CD14-positive monocyte (primary cell): Measurements from ENCODE around the gene TXNRD1. TPM values are rescaled to one million over a fixed set of nuclear protein-coding genes. Genes with fewer than 3 reads are reported as not detected.

Experiments
- DNase-seq, 3 donors: peaks; one replicate each; pipeline ENCODE4 v3.0.0-alpha.2; 2011 to 2022
- H2AFZ ChIP-seq: 2 replicates; pipeline ENCODE4 v1.6.0; 2012; ENCODE audit warnings: mild to moderate bottlenecking, low read depth, low read length, inconsistent platforms; ENCODE audit not compliant: insufficient read depth, poor library complexity, severe bottlenecking
- H3K27ac ChIP-seq, 2 donors: 1 replicate in 1 of 2; 2 replicates in 1 of 2; pipeline ENCODE4 v1.5.1; 2012 to 2013; ENCODE audit warnings: low read length in 2 of 2, control low read depth in 1 of 2, inconsistent platforms in 1 of 2, low read depth in 1 of 2, mild to moderate bottlenecking in 1 of 2
- H3K27me3 ChIP-seq, 2 donors: one replicate each; pipeline versions ENCODE4 v1.6.0 to v1.6.1; 2011 to 2013; ENCODE audit warnings: low read length in 2 of 2; ENCODE audit not compliant: control insufficient read depth in 2 of 2, insufficient read depth in 2 of 2
- H3K36me3 ChIP-seq, 2 donors: replicated peaks in 1 of 2; 1 replicate in 1 of 2; 2 replicates in 1 of 2; pipeline versions ENCODE4 v1.5.1 to v1.6.1; 2012 to 2013; ENCODE audit warnings: low read length in 2 of 2, control low read depth in 1 of 2, inconsistent platforms in 1 of 2, mild to moderate bottlenecking in 1 of 2; ENCODE audit not compliant: insufficient read depth in 2 of 2, control insufficient read depth in 1 of 2
- H3K4me1 ChIP-seq, 2 donors: 1 replicate in 1 of 2; 2 replicates in 1 of 2; pipeline versions ENCODE4 v1.5.1 to v1.6.1; 2012 to 2013; ENCODE audit warnings: low read length in 2 of 2, control low read depth in 1 of 2, inconsistent platforms in 1 of 2, mild to moderate bottlenecking in 1 of 2, moderate library complexity in 1 of 2; ENCODE audit not compliant: insufficient read depth in 2 of 2, control insufficient read depth in 1 of 2
- H3K4me2 ChIP-seq: replicated peaks from 2 replicates; pipeline ENCODE3; 2012; ENCODE audit warnings: low read length, moderate library complexity, mild to moderate bottlenecking; ENCODE audit not compliant: poor library complexity, severe bottlenecking; ENCODE audit errors: extremely low read depth
- H3K4me3 ChIP-seq, 3 experiments: fragments of 200-600 bp in 1 of 3; sonication (generic) in 1 of 3; replicated peaks in 1 of 3; 1 replicate in 2 of 3; 2 replicates in 1 of 3; pipeline ENCODE4 v1.5.1; 2011 to 2013; ENCODE audit warnings: low read length in 3 of 3, mild to moderate bottlenecking in 3 of 3, control low read depth in 2 of 3, low read depth in 2 of 3, inconsistent platforms in 1 of 3, moderate library complexity in 1 of 3
- H3K79me2 ChIP-seq: 2 replicates; pipeline ENCODE4 v1.6.0; 2012; ENCODE audit warnings: mild to moderate bottlenecking, control low read depth, inconsistent platforms, low read length, moderate library complexity; ENCODE audit not compliant: insufficient read depth
- H3K9ac ChIP-seq: 2 replicates; pipeline ENCODE4 v1.6.0; 2017; ENCODE audit warnings: low read length, mild to moderate bottlenecking; ENCODE audit not compliant: insufficient read depth, poor library complexity, severe bottlenecking
- H3K9me3 ChIP-seq, 2 donors: replicated peaks in 1 of 2; 1 replicate in 1 of 2; 2 replicates in 1 of 2; pipeline versions ENCODE4 v1.5.1 to v1.6.1; 2012 to 2013; ENCODE audit warnings: low read length in 2 of 2, control low read depth in 1 of 2; ENCODE audit not compliant: control insufficient read depth in 1 of 2, insufficient read depth in 1 of 2
- H4K20me1 ChIP-seq: 2 replicates; pipeline ENCODE4 v1.6.0; 2012; ENCODE audit warnings: mild to moderate bottlenecking, low read length, control low read depth, moderate library complexity; ENCODE audit not compliant: insufficient read depth
- H3K27ac Mint-ChIP-seq, 7 donors: one replicate each; pipeline ENCODE4 v1.8.0; 2020; ENCODE audit warnings: mild to moderate bottlenecking in 7 of 7, mixed read lengths in 7 of 7, moderate library complexity in 6 of 7, inconsistent platforms in 2 of 7
- H3K27me3 Mint-ChIP-seq, 3 donors: one replicate each; pipeline ENCODE4 v1.8.0; 2021 to 2022; ENCODE audit warnings: low read depth in 3 of 3, mild to moderate bottlenecking in 3 of 3, mixed read lengths in 3 of 3, moderate library complexity in 3 of 3, inconsistent platforms in 1 of 3
- H3K36me3 Mint-ChIP-seq, 2 donors: one replicate each; pipeline ENCODE4 v1.8.0; 2020; ENCODE audit warnings: mixed read lengths in 2 of 2, inconsistent platforms in 1 of 2, mild to moderate bottlenecking in 1 of 2
- H3K4me1 Mint-ChIP-seq: one replicate; pipeline ENCODE4 v1.8.0; 2020; ENCODE audit warnings: mild to moderate bottlenecking, mixed read lengths
- H3K4me3 Mint-ChIP-seq, 2 donors: one replicate each; pipeline ENCODE4 v1.8.0; 2020; ENCODE audit warnings: mild to moderate bottlenecking in 2 of 2, mixed read lengths in 2 of 2, moderate library complexity in 1 of 2
- H3K9me3 Mint-ChIP-seq, 7 donors: one replicate each; pipeline ENCODE4 v1.8.0; 2020 to 2022; ENCODE audit warnings: mixed read lengths in 7 of 7, mild to moderate bottlenecking in 6 of 7, moderate library complexity in 6 of 7, inconsistent platforms in 2 of 7
- CTCF ChIP-seq: fragments of 200-600 bp; IDR thresholded peaks from one replicate; pipeline ENCODE4 v1.8.0; 2022; ENCODE audit warnings: antibody characterized with exemption, mild to moderate bottlenecking
- WGBS: methylation state at CpG from one replicate; pipeline ENCODE4 v1.1.5; 2013; ENCODE audit warnings: missing lambda C conversion rate; ENCODE audit not compliant: insufficient coverage; 5-methylcytosine and 5-hydroxymethylcytosine counted together
- intact Hi-C, 2 donors: fragments of 100-400 bp; cut with micrococcal nuclease; formaldehyde crosslinking; loops; one replicate each; pipeline versions ENCODE4 v1.15.0 to v1.15.1; 2023
- polyA plus RNA-seq, 3 donors: library from polyadenylated mRNA; depleted of rRNA in 1 of 3; unstranded in 2 of 3; stranded (reverse) in 1 of 3; fragments of 300-500 nt in 2 of 3; fragments of >200 nt in 1 of 3; fragmentation: Illumina TruSeq in 2 of 3; gene quantifications; 1 replicate in 2 of 3; 2 replicates in 1 of 3; pipeline ENCODE4 v1.2.3, GENCODE V29; 2012 to 2021

Gene TXNRD1
- polyA plus RNA-seq, 3 donors, result 26.9 to 46.1 (median 29.2) TPM

GRCh38 chr12:104290855-104291254 lies 75.3 kb downstream of the TXNRD1 start:
- no peak overlapping the region for H3K9ac ChIP-seq
- peaks cover 26 to 48% of the 10 kb centered on the region in 2 donors for H3K36me3 Mint-ChIP-seq
- H3K79me2 ChIP-seq, result peaks cover 76% of the 10 kb centered on the region
- intact Hi-C loops, result no loop called here
- no peaks in the 10 kb centered on the region for H3K27me3 ChIP-seq
- peaks cover 58% of the 10 kb centered on the region for H4K20me1 ChIP-seq
- H3K9me3 ChIP-seq, result no peaks in the 10 kb centered on the region
- H3K4me3 ChIP-seq, result no peak overlapping the region
- TF ChIP-seq CTCF, result no peak
- no peak overlapping the region for H2AFZ ChIP-seq
- peaks cover 11 to 46% of the 10 kb centered on the region in 2 donors for H3K36me3 ChIP-seq
- H3K4me3 Mint-ChIP-seq, result no peak overlapping the region
- H3K4me2 ChIP-seq, result no peak overlapping the region
- H3K27ac Mint-ChIP-seq, result no peak overlapping the region
- peaks cover 0 to 2% (median 0%) of the 10 kb centered on the region in 7 donors for H3K9me3 Mint-ChIP-seq
- no CpG with 5 or more reads among the region's 5 CpGs for WGBS
- DNase-seq, result no peak
- H3K4me1 Mint-ChIP-seq, result peaks cover 42% of the 10 kb centered on the region
- peaks cover 29 to 35% of the 10 kb centered on the region in 2 donors for H3K4me1 ChIP-seq
- no peak overlapping the region for H3K27ac ChIP-seq
- H3K27me3 Mint-ChIP-seq, result no peaks in the 10 kb centered on the region

- DNase-seq, result no peak
- H3K27me3 ChIP-seq, result no peaks in the 10 kb centered on the region
- peaks cover 88% of the 10 kb centered on the region for H3K79me2 ChIP-seq
- 97% methylated on average over 5 of the region's 5 CpGs for WGBS
- H3K27ac ChIP-seq, result no peak overlapping the region
- no peaks in the 10 kb centered on the region for H3K27me3 Mint-ChIP-seq
- H3K4me1 ChIP-seq, result peaks cover 21 to 23% of the 10 kb centered on the region in 2 donors
- H3K4me3 Mint-ChIP-seq, result no peak overlapping the region
- no peak overlapping the region for H3K9ac ChIP-seq
- peaks cover 0 to 2% (median 0%) of the 10 kb centered on the region in 7 donors for H3K9me3 Mint-ChIP-seq
- H3K4me3 ChIP-seq, result no peak overlapping the region
- H4K20me1 ChIP-seq, result peaks cover 69% of the 10 kb centered on the region
- peaks cover 30 to 55% of the 10 kb centered on the region in 2 donors for H3K36me3 Mint-ChIP-seq
- peak overlapping the region in 2 of 7 donors; percentile 28 to 76 for H3K27ac Mint-ChIP-seq
- H3K4me1 Mint-ChIP-seq, result peaks cover 34% of the 10 kb centered on the region
- no peaks in the 10 kb centered on the region for H3K9me3 ChIP-seq
- peaks cover 16 to 57% of the 10 kb centered on the region in 2 donors for H3K36me3 ChIP-seq
- H3K4me2 ChIP-seq, result no peak overlapping the region
- intact Hi-C loops, result no loop called here
- no peak overlapping the region for H2AFZ ChIP-seq
- no peak for TF ChIP-seq CTCF
Measured at GRCh38 chr12:104291867-104292524, 76.4 kb downstream of the TXNRD1 start.
